BJ (cell line): ENCODE data around the gene TLR6. TPM values are rescaled to one million over a fixed set of nuclear protein-coding genes. Genes with fewer than 3 reads are reported as not detected.

Experiments
- CTCF ChIA-PET: fragments of 350-600 bp; formaldehyde crosslinking; extraction: SDS; loops from one replicate; lab custom pipeline; 2021; ENCODE audit warnings: antibody characterized with exemption, inconsistent platforms; lab: Yijun Ruan, JAX
- POLR2A ChIA-PET: fragments of 300-600 bp; sonication (Branson Sonifier 250); formaldehyde crosslinking; extraction: SDS; loops from one replicate; lab custom pipeline; 2021; ENCODE audit warnings: antibody characterized with exemption; lab: Charles Lee
- DNase-seq: peaks from one replicate; pipeline ENCODE4 v3.0.0-alpha.2; 2011; ENCODE audit warnings: low read depth
- H3K27me3 ChIP-seq: 2 replicates; pipeline ENCODE4 v1.6.0; 2011; ENCODE audit warnings: low read length; ENCODE audit not compliant: control insufficient read depth, insufficient read depth
- H3K36me3 ChIP-seq: 2 replicates; pipeline ENCODE4 v1.5.1; 2011; ENCODE audit warnings: low read length; ENCODE audit not compliant: control insufficient read depth, insufficient read depth
- H3K4me3 ChIP-seq: 2 replicates; pipeline ENCODE4 v1.5.1; 2011; ENCODE audit warnings: low read depth, mild to moderate bottlenecking, control low read depth, low read length
- polyA plus RNA-seq: library from polyadenylated mRNA; depleted of rRNA; stranded (reverse); fragments of >200 nt; gene quantifications from 2 replicates; pipeline ENCODE4 v1.2.3, GENCODE V29; 2011
- TF ChIP-seq, protein P1 (sequence below): IDR thresholded peaks from 2 replicates; pipeline ENCODE4 v1.5.1; 2011; ENCODE audit warnings: low read depth, mild to moderate bottlenecking, control low read depth, inconsistent platforms, low read length, moderate library complexity; ENCODE audit not compliant: insufficient read depth

The TLR6 gene
- polyA plus RNA-seq, 1 experiment, result 0.27 TPM

DNA sequence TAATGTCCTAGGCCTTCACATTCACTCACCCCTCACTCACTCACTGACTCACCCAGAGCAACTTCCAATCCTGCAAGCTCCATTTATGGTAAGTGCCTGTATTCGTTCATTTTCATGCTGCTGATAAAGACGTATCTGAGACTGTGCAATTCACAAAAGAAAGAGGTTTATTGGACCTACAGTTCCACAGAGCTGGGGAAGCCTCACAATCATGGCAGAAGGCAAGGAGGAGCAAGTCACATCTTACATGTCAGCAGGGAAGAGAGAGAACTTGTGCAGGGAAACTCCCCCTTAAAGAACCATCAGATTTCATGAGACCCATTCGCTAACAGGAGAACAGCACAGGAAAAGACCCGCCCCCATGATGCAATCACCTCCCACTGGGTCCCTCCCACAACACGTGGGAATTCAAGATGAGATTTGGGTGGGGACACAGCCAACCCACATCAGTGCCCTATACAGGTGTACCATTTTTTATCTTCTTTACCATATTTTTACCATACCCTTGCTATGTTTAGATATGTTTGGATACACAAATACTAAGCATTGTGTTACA is 33.8 kb downstream of the TLR6 start:
- H3K36me3 ChIP-seq, result no peaks in the 10 kb centered on the region
- TF ChIP-seq, protein P1, sequence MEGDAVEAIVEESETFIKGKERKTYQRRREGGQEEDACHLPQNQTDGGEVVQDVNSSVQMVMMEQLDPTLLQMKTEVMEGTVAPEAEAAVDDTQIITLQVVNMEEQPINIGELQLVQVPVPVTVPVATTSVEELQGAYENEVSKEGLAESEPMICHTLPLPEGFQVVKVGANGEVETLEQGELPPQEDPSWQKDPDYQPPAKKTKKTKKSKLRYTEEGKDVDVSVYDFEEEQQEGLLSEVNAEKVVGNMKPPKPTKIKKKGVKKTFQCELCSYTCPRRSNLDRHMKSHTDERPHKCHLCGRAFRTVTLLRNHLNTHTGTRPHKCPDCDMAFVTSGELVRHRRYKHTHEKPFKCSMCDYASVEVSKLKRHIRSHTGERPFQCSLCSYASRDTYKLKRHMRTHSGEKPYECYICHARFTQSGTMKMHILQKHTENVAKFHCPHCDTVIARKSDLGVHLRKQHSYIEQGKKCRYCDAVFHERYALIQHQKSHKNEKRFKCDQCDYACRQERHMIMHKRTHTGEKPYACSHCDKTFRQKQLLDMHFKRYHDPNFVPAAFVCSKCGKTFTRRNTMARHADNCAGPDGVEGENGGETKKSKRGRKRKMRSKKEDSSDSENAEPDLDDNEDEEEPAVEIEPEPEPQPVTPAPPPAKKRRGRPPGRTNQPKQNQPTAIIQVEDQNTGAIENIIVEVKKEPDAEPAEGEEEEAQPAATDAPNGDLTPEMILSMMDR, result no peak
- peaks cover 2% of the 10 kb centered on the region; the same call in 1 of the 2 replicates for H3K27me3 ChIP-seq
- CTCF ChIA-PET, result no interaction called here
- no peak for DNase-seq
- POLR2A ChIA-PET, result no interaction called here
- H3K4me3 ChIP-seq, result no peak overlapping the region

DNA sequence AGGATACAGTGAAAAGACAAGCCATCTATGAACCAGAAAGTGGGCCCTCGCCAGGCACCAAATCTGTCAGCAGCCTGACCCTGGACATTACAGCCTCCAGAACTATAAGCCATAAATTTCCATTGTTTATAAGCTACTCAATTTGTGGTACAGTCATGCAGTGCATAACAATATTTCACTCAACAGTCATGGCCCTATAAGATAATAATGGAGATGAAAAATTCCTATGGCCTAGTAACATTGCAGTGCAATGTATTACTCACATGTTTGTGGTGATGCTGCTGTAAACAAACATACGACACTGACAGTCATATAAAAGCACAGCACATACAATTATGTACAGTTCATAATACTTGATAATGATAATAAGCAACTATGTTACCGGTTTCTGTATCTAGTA is 34.9 kb downstream of the TLR6 start:
- ChIA-PET POLR2A (no interaction called here), CTCF (interaction anchor here (0.6 to 1.3 kb wide), 2 partner anchors 9 to 96 kb away, joined by 3 read pairs; no protein-coding TSS in a partner anchor)
- Histone ChIP-seq H3K27me3 (peaks cover 2% of the 10 kb centered on the region; the same call in 1 of the 2 replicates), H3K4me3 (no peak overlapping the region), H3K36me3 (no peaks in the 10 kb centered on the region)
- TF ChIP-seq, protein P1, result no peak
- DNase-seq, result no peak

DNA sequence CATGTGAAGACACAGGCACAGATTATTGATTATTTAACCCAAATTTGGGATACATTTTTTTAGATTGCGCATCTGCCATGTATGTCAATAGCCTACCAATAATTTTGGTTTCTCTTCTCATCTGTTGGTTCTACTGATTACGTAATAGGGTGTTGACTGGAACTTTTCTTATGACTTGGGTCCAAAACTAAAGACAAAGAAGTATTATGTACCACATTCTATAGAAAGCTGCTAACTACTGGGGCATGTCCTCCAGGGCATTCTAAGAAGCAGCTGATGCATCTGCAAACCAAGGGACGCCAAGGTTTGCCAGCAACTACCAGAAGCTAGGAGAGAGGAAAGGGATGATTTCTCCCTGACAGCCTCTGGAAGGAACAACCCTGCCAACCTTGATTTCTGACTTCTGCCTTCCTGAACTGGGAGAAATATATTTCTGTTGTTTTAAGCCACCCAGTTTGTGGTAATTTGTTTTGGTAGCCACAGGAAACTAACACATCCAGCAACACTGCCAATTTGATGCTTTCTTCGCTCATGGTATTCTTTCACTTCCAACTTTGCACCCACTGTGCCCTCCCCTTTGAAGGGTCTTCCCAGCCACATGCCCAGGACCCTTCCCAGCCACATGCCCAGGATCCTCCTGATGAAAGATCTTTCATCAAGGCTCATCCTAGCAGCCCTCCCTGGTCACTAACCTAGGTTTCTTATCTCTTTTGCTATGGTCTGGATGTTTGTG is 36.1 kb downstream of the TLR6 start:
- H3K4me3 ChIP-seq, result no peak overlapping the region
- TF ChIP-seq, protein P1, result no peak
- no peak for DNase-seq
- H3K27me3 ChIP-seq, result peaks cover 2% of the 10 kb centered on the region; the same call in 1 of the 2 replicates
- CTCF ChIA-PET, result no interaction called here
- POLR2A ChIA-PET, result no interaction called here
- H3K36me3 ChIP-seq, result no peaks in the 10 kb centered on the region

DNA sequence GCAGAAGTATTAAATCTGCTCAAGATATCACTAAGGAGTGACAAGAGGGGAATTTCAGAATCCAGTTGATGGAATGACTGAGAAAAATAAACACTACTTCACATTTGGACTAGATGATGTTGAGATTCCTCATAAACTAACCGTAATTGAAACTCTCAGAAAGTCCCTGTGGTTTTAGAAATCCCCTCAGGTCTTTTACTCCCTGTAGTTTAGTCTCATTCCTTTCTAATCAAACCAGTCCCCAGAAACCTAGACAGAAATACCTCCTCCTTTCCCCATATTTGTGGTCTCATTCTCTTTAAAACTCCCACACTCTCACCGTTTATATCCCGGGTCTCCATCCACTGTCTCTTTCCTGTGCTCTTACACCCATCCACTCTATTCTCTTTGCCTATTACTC is 37.0 kb downstream of the TLR6 start:
- TF ChIP-seq, protein P1, result no peak
- DNase-seq, result no peak
- H3K27me3 ChIP-seq, result peaks cover 7% of the 10 kb centered on the region
- ChIA-PET CTCF (interaction anchor here (1.0 kb wide), 1 partner anchor 60 kb away, joined by 3 read pairs; no protein-coding TSS in a partner anchor), POLR2A (no interaction called here)
- H3K4me3 ChIP-seq, result no peak overlapping the region
- no peaks in the 10 kb centered on the region for H3K36me3 ChIP-seq

DNA sequence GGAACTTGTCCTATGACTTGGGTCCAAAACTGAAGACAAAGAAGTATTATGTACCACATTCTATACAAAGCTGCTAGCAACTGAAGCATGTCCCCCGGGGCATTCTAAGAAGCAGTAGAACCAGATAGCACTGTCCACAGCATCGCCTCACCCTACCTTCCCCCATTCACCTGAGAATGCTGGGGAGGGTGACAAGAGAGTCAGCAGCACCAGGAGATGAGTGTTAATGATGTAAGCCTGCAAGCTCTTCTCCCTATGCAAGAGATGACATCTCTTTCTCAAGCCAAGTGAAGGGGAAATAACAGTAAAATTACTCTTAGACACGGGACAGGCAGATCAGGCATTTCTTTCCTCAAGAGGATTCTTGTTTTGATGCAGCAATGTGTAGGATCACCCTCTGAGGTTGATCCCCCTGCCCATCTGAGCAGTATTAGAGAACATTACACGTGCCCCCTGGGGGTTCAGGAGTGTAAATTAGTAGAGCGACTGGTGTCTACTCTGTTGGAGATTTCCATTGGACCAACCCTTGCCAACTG is 38.1 kb downstream of the TLR6 start:
- POLR2A ChIA-PET, result no interaction called here
- TF ChIP-seq, protein P1, result no peak
- no peak overlapping the region for H3K4me3 ChIP-seq
- peaks cover 10% of the 10 kb centered on the region for H3K27me3 ChIP-seq
- H3K36me3 ChIP-seq, result no peaks in the 10 kb centered on the region
- CTCF ChIA-PET, result interaction anchor here (0.8 kb wide), 1 partner anchor 13 kb away, joined by 3 read pairs; no protein-coding TSS in a partner anchor
- no peak for DNase-seq
